NCI-H1092 treated with DMSO at 0.1 percent for 48 hours (cell line): Measurements from ENCODE around the gene TPP2.
A peak's percentile ranks its signal among the peaks of the same experiment; 100 is the strongest.

ENCODE experiments used
- DNase-seq: peaks from one replicate; lab custom pipeline; 2025; lab: John Stamatoyannopoulos, UW

Gene TPP2

DNA sequence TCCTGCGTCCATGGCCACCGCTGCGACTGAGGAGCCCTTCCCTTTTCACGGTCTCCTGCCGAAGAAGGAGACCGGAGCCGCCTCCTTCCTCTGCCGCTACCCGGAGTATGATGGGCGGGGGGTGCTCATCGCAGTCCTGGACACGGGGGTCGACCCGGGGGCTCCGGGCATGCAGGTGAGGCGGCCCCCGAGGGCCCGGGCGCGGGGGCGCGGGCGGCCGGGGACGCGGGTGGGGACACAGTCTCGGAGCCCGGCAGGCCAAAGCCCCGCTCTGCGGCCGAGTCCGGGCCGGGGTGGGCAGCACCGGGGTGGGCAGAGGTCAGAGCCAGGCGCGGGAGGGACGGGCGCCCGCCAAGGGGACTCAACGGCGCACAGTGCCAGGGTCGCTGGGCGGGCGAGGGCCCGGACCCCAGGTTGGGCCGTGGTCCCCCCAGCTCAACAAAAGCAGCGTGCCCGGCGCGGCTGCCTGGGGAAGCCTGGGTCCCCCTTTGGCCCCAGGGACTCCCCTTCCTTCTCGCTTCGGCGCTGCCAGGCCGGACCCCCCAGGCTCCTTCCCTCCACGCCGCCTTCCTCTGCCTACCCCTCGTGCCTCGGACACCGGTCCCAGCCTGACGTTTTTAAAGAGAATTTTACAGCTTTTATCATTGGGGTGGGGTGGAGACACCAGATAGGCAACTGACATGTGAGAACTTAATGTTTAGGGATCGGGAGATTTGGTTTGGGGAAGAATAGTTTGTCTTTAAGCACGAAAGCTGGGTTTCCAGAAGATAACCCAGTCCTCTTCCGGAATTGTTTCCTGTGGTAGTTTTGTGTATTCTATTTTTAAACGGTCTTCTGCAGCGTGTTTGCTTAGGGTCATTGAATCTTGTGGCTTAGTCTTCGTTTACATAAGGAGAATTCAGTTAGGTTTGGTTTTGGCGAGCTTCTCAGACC, 509 bp downstream of the TPP2 start:
- peak; percentile 51 for DNase-seq

DNA sequence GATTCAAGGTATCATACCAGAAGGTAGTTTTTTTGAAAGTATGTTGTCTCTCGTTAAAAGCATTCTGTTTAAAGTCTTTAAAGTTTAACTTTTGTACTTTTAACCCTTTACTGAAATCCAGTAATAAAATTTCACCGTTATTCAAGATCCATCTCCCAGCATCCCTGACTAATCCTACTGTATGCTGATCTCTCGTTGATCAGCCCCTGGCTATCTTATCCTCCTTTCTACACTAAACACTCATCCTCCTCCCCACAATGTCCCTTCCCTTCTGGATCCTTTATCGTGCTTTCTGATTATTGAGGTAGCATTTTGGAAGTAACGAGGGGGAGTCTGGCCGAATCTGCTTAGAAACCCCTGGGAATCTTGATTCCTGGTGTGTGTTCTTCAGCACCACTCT, 1.3 kb downstream of the TPP2 start:
- DNase-seq = peak; percentile 12

DNA sequence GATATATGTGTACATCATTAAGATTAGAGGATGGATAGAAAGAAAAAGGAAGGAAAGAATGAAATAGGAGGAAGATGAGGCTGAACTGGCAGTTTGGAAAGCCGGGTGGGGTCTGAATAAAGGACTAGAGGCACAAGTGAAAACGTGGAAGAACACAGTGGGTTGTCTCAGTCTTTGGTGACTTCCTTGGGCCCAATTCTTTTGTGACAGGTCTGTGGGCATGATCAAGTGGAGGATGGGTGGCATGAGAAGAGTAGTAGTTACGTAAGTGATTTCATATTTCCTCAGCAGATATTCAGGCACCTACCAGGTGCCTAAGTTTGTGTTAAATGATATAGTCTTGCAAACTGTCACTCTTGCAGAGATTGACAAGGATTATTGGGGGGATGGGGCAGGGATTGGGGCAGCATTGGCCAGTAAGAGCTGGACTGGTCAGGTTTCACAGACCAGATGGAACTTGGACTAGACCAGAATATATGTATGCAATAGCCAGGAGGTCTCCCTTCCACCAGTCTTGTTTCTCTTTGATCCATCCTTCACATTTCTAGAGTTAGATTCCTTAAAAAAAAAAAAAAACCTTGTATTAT, 2.7 kb downstream of the TPP2 start:
- no peak for DNase-seq

DNA sequence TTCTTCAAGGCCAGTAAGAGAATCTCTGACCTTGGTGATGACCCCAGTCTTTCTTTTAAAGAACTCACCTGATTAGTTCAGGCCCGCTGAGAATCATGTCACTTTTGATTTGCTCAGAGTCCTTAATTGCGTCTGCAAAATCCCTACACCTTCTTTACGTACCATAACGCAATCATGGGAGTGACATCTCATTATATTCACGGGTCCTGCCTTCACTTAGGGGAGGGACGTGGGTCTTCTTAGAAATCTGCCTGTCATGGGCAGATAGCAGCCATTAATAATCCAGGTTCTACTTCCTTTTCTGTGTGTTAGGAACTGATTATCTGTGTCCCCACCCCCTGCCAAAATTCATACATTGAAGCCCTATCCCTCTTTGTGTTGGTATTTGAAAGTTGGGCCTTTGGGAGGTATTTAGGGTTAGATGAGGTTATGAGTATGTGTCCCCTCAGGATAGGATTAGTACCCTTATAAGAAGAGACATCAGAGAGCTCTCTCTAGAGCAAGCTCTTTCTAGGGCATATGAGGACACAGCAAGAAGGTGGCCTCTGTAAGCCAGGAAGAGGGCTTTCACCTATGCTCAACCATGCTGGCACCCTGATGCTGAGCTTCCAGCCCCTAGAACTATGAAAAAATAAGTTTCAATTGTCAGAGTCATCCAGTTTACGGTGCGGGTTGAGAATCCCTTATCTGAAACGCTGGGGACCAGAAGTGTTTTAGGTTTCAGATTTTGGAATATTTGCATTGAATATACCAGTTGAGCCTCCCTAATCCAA, 9.9 kb downstream of the TPP2 start:
- no peak for DNase-seq

DNA sequence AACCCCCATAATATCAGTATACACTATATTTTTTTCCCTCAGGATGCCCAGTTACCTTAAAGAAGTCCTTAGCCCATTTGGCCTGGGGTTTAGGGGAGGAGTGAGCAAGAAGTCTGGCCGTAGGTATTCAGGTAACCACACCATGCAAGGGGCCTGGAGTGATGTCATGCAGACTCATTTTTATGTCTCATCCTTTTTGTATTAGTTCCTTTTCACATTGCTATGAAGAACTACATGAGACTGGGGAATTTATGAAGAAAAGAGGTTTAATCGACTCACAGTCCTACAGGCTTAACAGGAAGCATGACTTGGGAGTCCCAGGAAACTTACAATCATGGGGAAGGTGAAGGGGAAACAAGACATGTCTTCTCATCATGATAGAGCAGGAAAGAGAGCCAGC, 12.2 kb downstream of the TPP2 start:
- no peak for DNase-seq

DNA sequence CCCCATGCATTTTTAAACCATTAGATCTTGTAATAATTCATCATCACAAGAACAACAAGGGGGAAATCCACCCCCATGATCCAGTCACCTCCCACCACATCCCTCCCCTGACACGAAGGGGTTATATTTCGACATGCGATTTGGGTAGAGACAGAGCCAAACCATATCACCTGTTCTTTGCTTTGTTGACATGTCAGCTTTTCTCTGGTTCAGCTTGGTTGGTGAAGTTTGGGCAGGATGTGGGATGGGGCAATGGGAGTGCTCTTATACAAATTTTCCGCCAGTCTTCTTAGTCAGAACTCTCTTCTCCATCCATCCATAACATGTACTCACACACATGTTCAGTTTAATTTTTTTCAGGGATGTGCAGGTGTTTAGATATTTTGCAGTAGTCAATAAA, 12.9 kb downstream of the TPP2 start:
- no peak for DNase-seq

DNA sequence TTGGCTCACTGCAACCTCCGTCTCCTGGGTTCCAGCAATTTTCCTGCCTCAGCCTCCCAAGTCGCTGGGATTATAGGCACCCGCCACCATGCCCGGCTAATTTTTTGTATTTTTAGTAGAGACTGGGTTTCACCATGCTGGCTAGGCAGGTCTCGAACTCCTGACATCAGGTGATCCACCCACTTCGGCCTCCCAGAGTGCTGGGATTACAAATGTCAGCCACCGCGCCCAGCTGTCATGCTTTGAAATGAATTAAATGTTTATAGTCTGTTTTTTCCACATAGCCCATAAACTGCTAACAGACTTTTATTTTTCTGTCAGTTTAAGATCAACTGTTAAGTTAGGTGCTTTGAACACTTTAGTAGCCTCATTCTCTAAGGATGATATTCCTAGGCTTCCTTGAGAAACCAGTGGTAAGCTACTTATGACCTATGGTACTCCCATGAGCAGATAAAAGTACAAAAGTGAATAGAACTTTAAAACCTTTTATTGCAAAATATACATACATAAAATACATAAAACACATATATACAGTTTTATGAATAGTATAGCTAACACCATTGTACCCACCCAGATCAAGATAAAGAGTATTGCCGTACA, 13.6 kb downstream of the TPP2 start:
- DNase-seq = no peak

DNA sequence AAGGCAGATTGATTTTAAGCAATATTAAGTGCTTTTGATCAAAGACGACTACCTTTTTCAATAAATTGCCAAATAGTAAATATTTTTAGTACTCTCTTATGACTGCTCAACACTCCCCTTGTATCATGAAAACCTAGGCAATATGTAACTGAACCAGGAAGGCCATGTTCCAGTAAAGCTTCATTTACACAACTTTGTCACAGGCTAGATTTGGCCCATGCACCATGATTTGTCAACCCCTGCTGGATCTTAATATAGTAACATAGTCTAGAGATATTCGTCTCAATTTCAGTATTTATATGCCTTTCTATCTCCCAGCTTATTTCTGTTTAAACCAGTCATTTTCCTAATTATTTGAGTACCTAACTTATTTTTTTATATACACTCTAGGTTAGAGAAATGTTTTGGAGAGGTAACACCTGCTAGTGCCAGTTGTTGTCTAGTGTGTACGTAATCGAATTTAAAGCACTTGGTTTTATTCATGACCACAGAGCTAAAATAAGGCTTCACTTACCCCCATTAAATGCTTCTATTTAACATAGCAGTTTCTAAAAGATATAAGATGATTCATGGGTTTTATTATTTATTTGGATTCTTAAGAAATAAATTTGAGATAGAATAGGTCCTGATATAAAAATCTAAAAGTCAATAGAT, 21.0 kb downstream of the TPP2 start:
- no peak for DNase-seq

DNA sequence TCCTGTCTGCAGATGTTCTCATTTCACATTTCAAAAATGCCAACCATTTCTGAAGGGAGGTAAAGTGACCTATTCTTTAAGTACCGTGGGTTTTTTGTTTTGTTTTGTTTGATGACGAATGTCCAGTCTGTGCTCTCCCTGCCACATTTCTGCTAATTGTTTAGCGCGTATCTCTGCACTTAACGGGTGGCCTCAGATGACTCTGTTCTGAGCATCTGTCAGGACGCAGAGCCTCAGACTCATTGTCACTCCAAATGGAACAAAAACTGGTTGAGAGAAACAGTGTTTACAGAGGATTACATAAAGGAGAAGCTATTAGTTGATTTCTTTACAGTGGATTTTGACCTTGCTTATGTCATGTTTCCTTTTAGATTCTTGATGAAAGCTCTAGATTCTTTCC, 23.7 kb downstream of the TPP2 start:
- peak; percentile 4 for DNase-seq

DNA sequence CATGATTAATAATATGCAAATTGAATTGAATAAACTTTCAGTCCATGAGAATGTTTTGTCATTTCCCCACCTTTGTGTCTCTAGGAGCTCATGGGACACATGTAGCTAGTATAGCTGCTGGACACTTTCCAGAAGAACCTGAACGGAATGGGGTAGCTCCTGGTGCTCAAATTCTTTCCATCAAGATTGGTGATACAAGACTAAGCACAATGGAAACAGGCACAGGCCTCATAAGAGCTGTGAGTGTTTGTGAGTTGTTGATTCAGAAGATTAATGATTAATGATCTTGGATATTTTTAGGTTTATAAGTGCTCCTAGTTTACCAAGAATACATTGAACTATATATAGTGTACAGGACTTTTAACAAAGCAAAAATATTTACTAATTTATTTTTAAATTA, 30.1 kb downstream of the TPP2 start:
- DNase-seq = no peak

DNA sequence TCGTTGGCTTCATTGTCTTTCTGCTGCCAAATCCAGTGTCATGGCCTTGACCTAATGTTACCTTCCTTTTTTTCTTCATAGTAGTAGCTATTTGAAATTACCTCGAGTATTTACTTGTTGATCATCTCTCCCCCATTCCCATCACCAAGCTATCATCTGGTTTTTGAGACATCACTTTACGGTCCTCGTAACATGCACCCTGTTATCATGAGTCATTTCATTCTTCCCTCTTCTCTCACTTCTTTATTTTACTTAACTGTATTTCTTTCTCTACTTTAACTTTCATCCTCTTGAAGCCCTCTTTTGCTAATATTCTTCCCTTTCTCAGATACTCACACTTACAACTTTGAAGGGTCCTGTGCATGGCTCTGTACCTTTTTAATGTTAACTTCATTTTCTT, 31.8 kb downstream of the TPP2 start:
- DNase-seq = no peak

DNA sequence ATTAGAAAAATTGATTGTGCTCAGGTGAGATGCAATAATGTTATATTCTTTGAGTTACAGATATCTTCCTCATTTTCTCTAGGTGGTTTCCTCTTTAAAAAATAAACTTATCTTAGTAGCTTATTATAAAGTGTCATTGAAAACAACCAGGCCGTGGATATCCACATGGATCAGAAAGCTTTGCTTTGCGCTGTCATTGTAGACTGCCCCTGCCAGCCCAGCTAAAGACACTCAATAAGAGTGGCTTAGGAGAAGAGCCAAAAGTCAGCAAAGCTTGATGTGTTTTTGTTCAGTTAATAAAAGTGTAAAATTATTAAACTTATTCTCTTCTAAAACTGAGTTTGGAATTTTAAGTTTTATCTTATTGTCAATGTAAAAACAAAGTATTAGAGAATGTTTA, 34.4 kb downstream of the TPP2 start:
- no peak for DNase-seq

DNA sequence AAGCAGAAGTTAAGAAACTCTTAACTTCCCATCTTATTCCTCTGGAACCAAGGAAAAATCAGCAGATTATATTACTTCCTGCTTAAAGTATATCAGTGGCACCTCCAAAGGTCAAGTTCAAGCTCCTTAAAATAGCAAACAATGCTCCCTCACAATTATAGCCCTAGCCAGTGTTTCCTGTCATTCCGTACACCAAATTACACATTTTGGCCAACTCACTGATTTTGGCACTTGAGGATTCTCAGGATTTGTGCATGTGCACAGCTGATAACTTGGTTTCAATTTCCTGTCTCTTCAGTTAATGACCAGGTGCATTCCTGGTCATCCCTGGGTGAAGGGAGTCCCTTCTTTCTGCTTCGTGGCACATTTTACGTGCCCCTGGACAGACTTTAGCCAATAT, 42.0 kb downstream of the TPP2 start:
- DNase-seq = no peak

DNA sequence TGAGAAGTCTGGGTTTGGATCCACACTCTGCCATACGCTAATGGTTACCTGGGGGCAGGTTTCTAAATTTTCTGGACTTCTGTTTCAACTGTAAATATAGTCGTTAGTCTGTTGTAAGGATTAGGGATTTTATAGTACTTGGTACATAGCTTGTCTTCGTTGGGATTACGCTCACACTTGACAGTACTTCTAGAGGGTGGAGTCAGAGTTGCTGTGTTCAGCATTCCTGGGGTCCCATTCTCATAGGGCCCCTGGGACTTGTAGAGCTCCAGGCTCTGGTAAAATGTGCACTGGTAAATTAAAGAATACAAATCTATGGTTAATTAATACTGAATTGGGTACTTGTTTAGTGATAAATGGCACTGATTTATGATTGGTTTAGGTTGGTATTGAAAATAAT, 45.2 kb downstream of the TPP2 start:
- no peak for DNase-seq

DNA sequence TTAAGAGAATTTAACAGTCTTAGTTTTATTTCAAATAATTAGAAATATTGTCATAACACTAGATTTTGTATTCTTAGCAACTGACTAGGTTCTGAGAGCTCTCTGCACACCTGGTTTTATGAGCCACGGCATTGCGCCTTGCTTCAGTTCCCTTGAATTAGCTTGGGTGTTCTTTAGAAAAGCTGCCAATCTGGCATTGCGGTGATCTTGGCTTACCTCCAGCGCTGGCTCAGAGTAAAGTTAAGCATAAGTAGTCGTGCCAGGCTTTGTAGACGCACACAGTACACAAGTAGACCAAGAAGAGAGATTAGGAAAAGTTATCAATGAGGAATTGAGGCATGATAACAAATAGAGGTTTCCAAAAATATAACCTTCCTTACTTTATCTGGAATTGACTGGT, 45.7 kb downstream of the TPP2 start:
- DNase-seq = peak; percentile 71

DNA sequence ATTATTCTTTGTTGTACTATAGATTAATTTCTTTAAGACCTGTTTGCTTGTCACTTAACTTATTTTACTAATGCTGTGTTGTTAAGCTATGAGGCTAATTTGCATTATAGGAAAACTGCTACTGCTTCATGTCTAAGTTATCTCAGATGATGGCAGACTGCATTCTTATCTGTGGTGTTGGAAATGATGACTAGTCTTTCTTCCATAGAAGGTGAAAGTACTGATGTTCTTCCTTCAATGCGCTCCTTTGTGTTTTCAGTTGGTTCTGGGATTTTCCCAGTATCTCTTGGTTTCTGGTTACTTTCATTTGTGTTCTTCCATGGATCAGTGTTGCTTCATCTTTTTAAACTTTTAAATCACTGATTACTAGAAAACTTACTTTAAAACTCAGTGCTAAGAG, 46.9 kb downstream of the TPP2 start:
- DNase-seq = no peak

DNA sequence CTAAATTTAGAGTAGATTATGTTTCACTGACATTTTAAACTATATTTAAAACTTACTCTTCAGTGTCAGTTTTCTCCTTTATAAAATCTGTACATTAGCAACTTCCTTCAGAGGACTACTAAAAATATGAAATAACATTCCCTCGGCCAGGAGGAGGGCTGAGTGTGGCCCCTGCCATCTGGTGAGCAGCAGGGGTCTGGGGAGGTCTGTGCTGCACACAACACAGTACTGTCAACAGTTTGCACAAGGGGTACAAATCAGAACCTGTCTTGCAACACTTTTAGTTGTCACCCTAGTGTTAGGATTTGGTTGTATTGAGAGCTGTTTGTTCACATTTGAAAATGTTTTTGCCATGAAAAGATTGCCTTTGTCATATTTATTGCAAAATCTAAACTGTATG, 48.9 kb downstream of the TPP2 start:
- no peak for DNase-seq

DNA sequence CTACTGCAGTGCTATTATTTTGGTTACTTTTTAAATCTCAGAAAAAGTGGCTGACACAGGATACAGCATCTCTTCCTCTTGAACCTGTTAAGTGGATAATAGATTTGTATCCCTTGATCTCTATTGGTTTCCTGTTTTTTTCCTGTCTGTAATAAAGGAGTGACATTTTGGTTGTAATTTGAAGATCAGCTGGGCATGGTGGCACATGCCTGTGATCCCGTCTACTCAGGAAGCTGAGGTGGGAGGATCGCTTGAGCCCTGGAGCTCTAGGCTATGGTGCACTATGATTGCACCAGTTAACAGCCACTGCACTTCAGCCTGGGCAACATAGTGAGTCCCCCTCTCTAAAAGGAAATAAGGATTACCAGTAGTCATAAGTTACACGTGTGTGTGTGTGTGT, 51.3 kb downstream of the TPP2 start:
- DNase-seq = no peak

DNA sequence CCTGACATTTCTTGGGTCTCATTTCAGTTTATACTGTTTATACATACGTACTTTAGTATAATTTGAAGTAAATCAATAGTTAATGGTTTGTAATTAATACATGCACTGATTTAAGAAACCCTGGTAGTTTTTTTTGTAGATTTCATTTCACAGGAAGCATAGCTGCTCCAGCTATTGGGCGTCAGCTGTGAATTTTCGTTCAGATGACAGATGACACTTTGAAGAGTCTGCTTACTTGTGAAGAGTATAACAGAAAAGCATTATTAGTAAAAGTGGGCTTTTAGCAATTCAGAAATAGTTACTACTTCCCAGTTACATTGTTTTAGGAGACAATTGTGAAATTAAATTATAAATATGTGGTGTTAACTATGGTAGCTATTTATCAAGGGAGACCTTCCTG, 53.7 kb downstream of the TPP2 start:
- no peak for DNase-seq

DNA sequence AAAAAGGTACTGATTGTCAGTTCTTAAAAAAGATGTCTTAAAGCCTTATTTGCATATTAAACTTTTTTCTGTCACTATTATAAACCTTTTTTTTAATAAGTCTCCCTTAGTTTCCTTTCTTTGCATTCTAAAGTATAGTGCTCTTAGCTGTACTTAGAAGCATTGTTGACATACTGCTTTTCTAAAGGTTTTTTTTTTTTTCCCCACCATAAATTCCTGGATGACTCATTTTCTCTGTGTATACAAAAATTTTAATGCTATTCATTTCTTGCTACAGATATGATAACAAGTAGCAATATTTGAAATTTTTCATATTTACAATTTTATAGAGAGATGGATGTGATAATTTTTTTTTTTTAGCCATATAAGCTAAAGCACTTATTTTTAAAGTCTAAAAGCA, 54.6 kb downstream of the TPP2 start:
- DNase-seq = no peak

DNA sequence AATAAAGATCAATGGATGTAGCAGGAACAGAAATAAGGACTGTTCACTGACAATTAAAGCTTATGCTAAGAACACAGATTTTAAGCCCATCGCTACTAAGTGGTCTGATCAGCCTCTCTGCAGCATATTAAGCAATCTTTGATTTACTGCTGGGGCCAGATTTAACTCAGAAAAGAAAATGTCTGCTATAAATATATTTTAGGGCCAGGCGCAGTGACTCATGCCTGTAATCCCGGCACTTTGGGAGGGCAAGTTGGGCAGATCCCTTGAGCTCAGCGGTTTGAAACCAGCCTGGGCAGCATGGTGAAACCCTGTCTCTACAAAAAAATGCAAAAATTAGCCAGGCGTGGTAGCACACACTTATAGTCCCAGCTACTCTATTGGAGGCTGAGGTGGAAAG, 55.1 kb downstream of the TPP2 start:
- DNase-seq = no peak

DNA sequence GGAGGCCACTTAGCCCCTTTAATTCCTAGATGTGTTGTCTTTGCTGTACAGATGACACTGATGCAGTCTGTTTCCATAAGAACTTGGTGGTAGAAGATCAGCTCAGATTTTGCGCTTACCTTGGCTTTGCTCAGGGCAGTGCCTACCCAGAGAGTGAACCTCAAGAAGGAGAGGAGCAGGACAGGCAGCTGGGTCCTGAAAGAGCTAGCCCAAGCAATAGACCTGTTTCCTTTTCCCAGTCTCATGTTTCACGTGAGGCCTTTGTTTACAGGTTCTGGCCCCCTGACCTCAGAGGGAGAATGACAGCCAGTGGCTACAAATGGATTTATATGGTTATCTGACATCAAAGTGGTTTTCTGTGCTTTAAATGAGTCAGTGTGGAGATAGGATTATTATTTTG, 58.0 kb downstream of the TPP2 start:
- no peak for DNase-seq
